PC-9 (cell line): ENCODE results near the gene ANXA8L1. TPM values are rescaled to one million over a fixed set of nuclear protein-coding genes. Genes with fewer than 3 reads are reported as not detected.
"Not testable (repeated sequence)": the region's sequence is repeated elsewhere in the genome, so short reads cannot be mapped to it uniquely, and the experiment has no call there.

Experiments
- BruUV-seq: library from RNA; stranded (reverse); fragments of 400-500 nt; replicated peaks from 2 replicates; lab custom pipeline; 2021; lab: Mats Ljungman, UMichigan
- CTCF ChIA-PET: fragments of 300-600 bp; sonication (Branson Sonifier 250); formaldehyde crosslinking; loops from one replicate; lab custom pipeline; 2022; ENCODE audit warnings: antibody characterized with exemption; lab: Charles Lee
- POLR2A ChIA-PET: fragments of 300-600 bp; sonication (Branson Sonifier 250); formaldehyde crosslinking; loops from one replicate; lab custom pipeline; 2022; ENCODE audit warnings: antibody characterized with exemption; ENCODE audit not compliant: unreplicated experiment; lab: Charles Lee
- DNase-seq, 2 experiments: peaks; one replicate each; pipeline versions ENCODE4 v3.0.0 to v3.0.0-alpha.2; 2015 to 2022; ENCODE audit warnings: mixed read lengths in 1 of 2
- H2AFZ ChIP-seq: fragments of 200-600 bp; sonication (generic); 2 replicates; pipeline ENCODE4 v1.8.1; 2017; ENCODE audit warnings: antibody characterized with exemption
- H3F3A ChIP-seq: fragments of 200-600 bp; sonication (generic); 2 replicates; pipeline ENCODE4 v1.8.1; 2017; ENCODE audit warnings: antibody characterized with exemption, mild to moderate bottlenecking, low read depth; ENCODE audit not compliant: insufficient read depth
- H3K27ac ChIP-seq: fragments of 200-600 bp; sonication (generic); 2 replicates; pipeline ENCODE4 v1.6.1; 2016; ENCODE audit warnings: mixed run types
- H3K27me3 ChIP-seq: fragments of 200-600 bp; sonication (generic); 2 replicates; pipeline ENCODE4 v1.6.1; 2016; ENCODE audit warnings: low read depth, mixed run types; ENCODE audit not compliant: insufficient read depth
- H3K36me3 ChIP-seq: fragments of 200-600 bp; sonication (generic); 2 replicates; pipeline ENCODE4 v1.6.1; 2016; ENCODE audit warnings: low read depth, mixed run types
- H3K4me1 ChIP-seq: fragments of 200-600 bp; sonication (generic); replicated peaks from 2 replicates; pipeline ENCODE4 v1.6.1; 2016; ENCODE audit warnings: mixed run types; ENCODE audit not compliant: insufficient read depth
- H3K4me2 ChIP-seq: fragments of 200-600 bp; sonication (generic); 2 replicates; pipeline ENCODE4 v1.6.1; 2017; ENCODE audit warnings: mixed run types
- H3K4me3 ChIP-seq: fragments of 200-600 bp; sonication (generic); 2 replicates; pipeline ENCODE4 v1.6.1; 2016; ENCODE audit warnings: mixed run types
- H3K79me2 ChIP-seq: fragments of 200-600 bp; sonication (generic); 2 replicates; pipeline ENCODE4 v1.6.1; 2017; ENCODE audit warnings: low read depth, mixed run types
- H3K9me2 ChIP-seq: fragments of 200-600 bp; sonication (generic); 2 replicates; pipeline ENCODE4 v1.8.1; 2017; ENCODE audit warnings: mild to moderate bottlenecking; ENCODE audit not compliant: insufficient read depth
- H3K9me3 ChIP-seq: fragments of 200-600 bp; sonication (generic); 2 replicates; pipeline ENCODE4 v1.8.1; 2016; ENCODE audit warnings: low read depth; ENCODE audit not compliant: insufficient read depth
- H4K20me1 ChIP-seq: fragments of 200-600 bp; sonication (generic); 2 replicates; pipeline ENCODE4 v1.8.1; 2017; ENCODE audit not compliant: insufficient read depth
- intact Hi-C: fragments of 100-400 bp; cut with micrococcal nuclease; formaldehyde crosslinking; loops from one replicate; pipeline ENCODE4 v1.10.0; 2022; ENCODE audit not compliant: unreplicated experiment
- total RNA-seq: library from RNA; stranded (reverse); gene quantifications from 2 replicates; pipeline ENCODE4 v1.2.3, GENCODE V29; 2021

The ANXA8L1 gene
- total RNA-seq, 1 experiment from 2014 or later, result 185 TPM

GRCh38 chr10:46412665-46413064, 37.1 kb downstream of the ANXA8L1 start:
- intact Hi-C loops, result not testable (repeated sequence)

GRCh38 chr10:46415291-46415690, 39.7 kb downstream of the ANXA8L1 start:
- BruUV-seq, H3K4me3 ChIP-seq, CTCF ChIA-PET, H4K20me1 ChIP-seq, DNase-seq, POLR2A ChIA-PET, H3K79me2 ChIP-seq, H3F3A ChIP-seq, H3K27me3 ChIP-seq, H3K4me2 ChIP-seq, H3K9me3 ChIP-seq, H3K27ac ChIP-seq, H3K36me3 ChIP-seq, intact Hi-C loops, H3K9me2 ChIP-seq, H2AFZ ChIP-seq, H3K4me1 ChIP-seq: not testable (repeated sequence)

More at GRCh38 chr10:46412665-46413064, 37.1 kb downstream of the ANXA8L1 start:
- H3K79me2 ChIP-seq, H4K20me1 ChIP-seq, H3K4me3 ChIP-seq, H3K9me2 ChIP-seq, H3K9me3 ChIP-seq, H2AFZ ChIP-seq, H3F3A ChIP-seq, H3K4me1 ChIP-seq, H3K4me2 ChIP-seq, CTCF ChIA-PET, POLR2A ChIA-PET, H3K27ac ChIP-seq, H3K36me3 ChIP-seq, DNase-seq, H3K27me3 ChIP-seq: not testable (repeated sequence)
- TSS peak; percentile 26 for BruUV-seq

GRCh38 chr10:46418283-46418682, 42.7 kb downstream of the ANXA8L1 start:
- H3K79me2 ChIP-seq, H4K20me1 ChIP-seq, H3K36me3 ChIP-seq, H3K9me2 ChIP-seq, H3K27ac ChIP-seq, H3F3A ChIP-seq, H3K4me1 ChIP-seq, POLR2A ChIA-PET, H3K4me3 ChIP-seq, BruUV-seq, intact Hi-C loops, DNase-seq, H2AFZ ChIP-seq, H3K4me2 ChIP-seq, H3K27me3 ChIP-seq, CTCF ChIA-PET, H3K9me3 ChIP-seq: not testable (repeated sequence)

- H3K36me3 ChIP-seq, intact Hi-C loops, H3K4me3 ChIP-seq, H3F3A ChIP-seq, BruUV-seq, H3K27me3 ChIP-seq, H3K9me3 ChIP-seq, H3K79me2 ChIP-seq, H2AFZ ChIP-seq, CTCF ChIA-PET, DNase-seq, H4K20me1 ChIP-seq, POLR2A ChIA-PET, H3K4me1 ChIP-seq, H3K9me2 ChIP-seq, H3K27ac ChIP-seq, H3K4me2 ChIP-seq: not testable (repeated sequence)
Observed at GRCh38 chr10:46419570-46420379, 44.2 kb downstream of the ANXA8L1 start.

- H3K9me2 ChIP-seq, H4K20me1 ChIP-seq, intact Hi-C loops, H2AFZ ChIP-seq, H3K27me3 ChIP-seq, H3K4me3 ChIP-seq, H3K4me1 ChIP-seq, DNase-seq, H3K27ac ChIP-seq, H3F3A ChIP-seq, H3K9me3 ChIP-seq, CTCF ChIA-PET, POLR2A ChIA-PET, H3K36me3 ChIP-seq, H3K79me2 ChIP-seq, BruUV-seq, H3K4me2 ChIP-seq: not testable (repeated sequence)
Observed at GRCh38 chr10:46423550-46423949, 48.0 kb downstream of the ANXA8L1 start.

- H3F3A ChIP-seq, H3K79me2 ChIP-seq, H3K9me3 ChIP-seq, H3K4me1 ChIP-seq, H3K4me3 ChIP-seq, POLR2A ChIA-PET, H3K27me3 ChIP-seq, H2AFZ ChIP-seq, H4K20me1 ChIP-seq, H3K27ac ChIP-seq, H3K4me2 ChIP-seq, BruUV-seq, H3K36me3 ChIP-seq, H3K9me2 ChIP-seq, CTCF ChIA-PET, intact Hi-C loops: not testable (repeated sequence)
- peak in 1 of 2 experiments; percentile 78 for DNase-seq
Observed at GRCh38 chr10:46440942-46441341, 65.4 kb downstream of the ANXA8L1 start.
